GM12878 (cell line): ENCODE measurements around the gene PTRH2. TPM values are rescaled to one million over a fixed set of nuclear protein-coding genes. Genes with fewer than 3 reads are reported as not detected.

Source experiments
- ASH2L ChIP-seq: fragments of 300-600, 200-600 bp; sonication (generic); IDR thresholded peaks from 2 replicates; pipeline ENCODE4 v1.6.1; 2017; ENCODE audit warnings: low read depth, mild to moderate bottlenecking, borderline replicate concordance
- BCL3 ChIP-seq: IDR thresholded peaks from 2 replicates; pipeline ENCODE4 v1.6.1; 2011; ENCODE audit warnings: borderline replicate concordance, low read depth, mild to moderate bottlenecking, moderate library complexity, low read length; ENCODE audit not compliant: insufficient read depth, poor library complexity, severe bottlenecking
- ETV6 ChIP-seq, 2 experiments: fragments of 450-650 bp in 1 of 2; IDR thresholded peaks in 1 of 2; conservative IDR thresholded peaks in 1 of 2; 2 replicates each; pipeline ENCODE4 v1.6.1; 2014; ENCODE audit warnings: antibody characterized with exemption in 1 of 2, borderline replicate concordance in 1 of 2, low read depth in 1 of 2, mild to moderate bottlenecking in 1 of 2, moderate library complexity in 1 of 2
- FOS ChIP-seq: IDR thresholded peaks from 3 replicates; pipeline ENCODE4 v1.6.1; 2011; ENCODE audit warnings: borderline replicate concordance; ENCODE audit not compliant: insufficient read length; ENCODE audit errors: extremely low read depth
- FOXM1 ChIP-seq: IDR thresholded peaks from 2 replicates; pipeline ENCODE4 v1.6.1; 2012; ENCODE audit warnings: low read depth, mild to moderate bottlenecking, inconsistent platforms, low read length, moderate library complexity
- GABPA ChIP-seq: IDR thresholded peaks from 2 replicates; pipeline ENCODE4 v1.6.1; 2014; ENCODE audit warnings: antibody characterized with exemption, low read depth, mild to moderate bottlenecking, inconsistent platforms
- HCFC1 ChIP-seq: fragments of 150-350 bp; IDR thresholded peaks from 2 replicates; pipeline ENCODE4 v1.6.1; 2014; ENCODE audit warnings: low read length
- KAT2A ChIP-seq: conservative IDR thresholded peaks from 2 replicates; pipeline ENCODE4 v1.6.1; 2011; ENCODE audit warnings: low read depth, low read length; ENCODE audit not compliant: control insufficient read depth
- KLF5 ChIP-seq: fragments of 450-650 bp; IDR thresholded peaks from 2 replicates; pipeline ENCODE4 v1.6.1; 2014; ENCODE audit warnings: mild to moderate bottlenecking; ENCODE audit not compliant: partially characterized antibody
- MAX ChIP-seq: IDR thresholded peaks from 2 replicates; pipeline ENCODE4 v1.6.1; 2012; ENCODE audit warnings: low read depth, low read length, improper control_type of control experiment
- MYB ChIP-seq: fragments of 150-350 bp; IDR thresholded peaks from 2 replicates; pipeline ENCODE4 v1.6.1; 2014; ENCODE audit warnings: mild to moderate bottlenecking, low read depth, low read length, borderline replicate concordance
- NFYA ChIP-seq: IDR thresholded peaks from 2 replicates; pipeline ENCODE4 v1.6.1; 2011; ENCODE audit warnings: low read depth, mild to moderate bottlenecking, low read length, improper control_type of control experiment, borderline replicate concordance
- PAX8 ChIP-seq: fragments of 450-650 bp; IDR thresholded peaks from 2 replicates; pipeline ENCODE4 v1.6.1; 2017; ENCODE audit warnings: mild to moderate bottlenecking, moderate library complexity
- RAD21 ChIP-seq: IDR thresholded peaks from 2 replicates; pipeline ENCODE4 v1.6.1; 2011; ENCODE audit warnings: mild to moderate bottlenecking, low read depth, low read length, moderate library complexity; ENCODE audit not compliant: insufficient read depth
- REST ChIP-seq: IDR thresholded peaks from 2 replicates; pipeline ENCODE4 v1.6.1; 2012; ENCODE audit warnings: mild to moderate bottlenecking, low read depth, low read length
- RFX5 ChIP-seq: IDR thresholded peaks from 2 replicates; pipeline ENCODE4 v1.6.1; 2011; ENCODE audit warnings: low read depth, low read length, improper control_type of control experiment
- SREBF1 ChIP-seq: IDR thresholded peaks from 2 replicates; pipeline ENCODE4 v1.6.1; 2012; ENCODE audit warnings: mild to moderate bottlenecking, low read length
- polyA plus RNA-seq, 11 experiments: library from polyadenylated mRNA; depleted of rRNA in 4 of 11; unstranded in 6 of 11; stranded (reverse) in 5 of 11; fragments of >200 nt; fragmentation: Nextera tagmentation in 4 of 11; fragmentation: Illumina TruSeq in 1 of 11; extraction: Ambion mirVana in 4 of 11; extraction: Trizol in 1 of 11; gene quantifications; 1 replicate in 1 of 11; 2 replicates in 10 of 11; pipeline versions ENCODE4 v1.2.1 to v1.2.3, GENCODE V29; 2011 to 2016; ENCODE audit warnings: inconsistent platforms in 2 of 11, missing spikeins in 2 of 11, low read depth in 1 of 11
- total RNA-seq, 4 experiments: library from RNA; depleted of rRNA in 3 of 4; stranded (reverse); fragments of >200 nt in 3 of 4; fragmentation: Illumina TruSeq in 1 of 4; extraction: Trizol in 1 of 4; gene quantifications; 2 replicates each; pipeline versions ENCODE4 v1.2.1 to v1.2.3, GENCODE V29; 2013 to 2021
- TF ChIP-seq, protein P1 (sequence below): fragments of 450-650 bp; IDR thresholded peaks from 2 replicates; pipeline ENCODE4 v1.6.1; 2018; ENCODE audit warnings: mild to moderate bottlenecking, low read depth, moderate library complexity; ENCODE audit not compliant: partially characterized antibody
- TF ChIP-seq, protein P2 (sequence below): fragments of 450-650 bp; IDR thresholded peaks from 2 replicates; pipeline ENCODE4 v1.6.1; 2016; ENCODE audit warnings: mild to moderate bottlenecking

PTRH2 gene
- total and polyA plus RNA-seq, 10 of the 15 experiments (the other 5 are each of a cell fraction or from before 2014, with no cell fraction given): 37.7 to 156 (median 63.4) TPM

- TF ChIP-seq, protein P1, sequence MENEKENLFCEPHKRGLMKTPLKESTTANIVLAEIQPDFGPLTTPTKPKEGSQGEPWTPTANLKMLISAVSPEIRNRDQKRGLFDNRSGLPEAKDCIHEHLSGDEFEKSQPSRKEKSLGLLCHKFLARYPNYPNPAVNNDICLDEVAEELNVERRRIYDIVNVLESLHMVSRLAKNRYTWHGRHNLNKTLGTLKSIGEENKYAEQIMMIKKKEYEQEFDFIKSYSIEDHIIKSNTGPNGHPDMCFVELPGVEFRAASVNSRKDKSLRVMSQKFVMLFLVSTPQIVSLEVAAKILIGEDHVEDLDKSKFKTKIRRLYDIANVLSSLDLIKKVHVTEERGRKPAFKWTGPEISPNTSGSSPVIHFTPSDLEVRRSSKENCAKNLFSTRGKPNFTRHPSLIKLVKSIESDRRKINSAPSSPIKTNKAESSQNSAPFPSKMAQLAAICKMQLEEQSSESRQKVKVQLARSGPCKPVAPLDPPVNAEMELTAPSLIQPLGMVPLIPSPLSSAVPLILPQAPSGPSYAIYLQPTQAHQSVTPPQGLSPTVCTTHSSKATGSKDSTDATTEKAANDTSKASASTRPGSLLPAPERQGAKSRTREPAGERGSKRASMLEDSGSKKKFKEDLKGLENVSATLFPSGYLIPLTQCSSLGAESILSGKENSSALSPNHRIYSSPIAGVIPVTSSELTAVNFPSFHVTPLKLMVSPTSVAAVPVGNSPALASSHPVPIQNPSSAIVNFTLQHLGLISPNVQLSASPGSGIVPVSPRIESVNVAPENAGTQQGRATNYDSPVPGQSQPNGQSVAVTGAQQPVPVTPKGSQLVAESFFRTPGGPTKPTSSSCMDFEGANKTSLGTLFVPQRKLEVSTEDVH: peak; percentile 89
- TF ChIP-seq SREBF1 (peak; percentile 82), FOS (no peak), NFYA (no peak), HCFC1 (peak; percentile 53), BCL3 (peak; percentile 47), REST (no peak), KAT2A (no peak), RFX5 (no peak), ASH2L (0 out of 2 replicates have a peak, but pooled peaks have one; percentile 43), GABPA (peak; percentile 94), MYB (no peak), FOXM1 (no peak), KLF5 (no peak), RAD21 (no peak), MAX (peak; percentile 94), PAX8 (no peak), ETV6 (conservative IDR thresholded peaks at IDR 0.05 in 1 of 2, IDR thresholded peaks at IDR 0.05 in 1 of 2; ENCODE audit: borderline replicate concordance in 1 of 2, low read depth in 1 of 2) (peak in 1 of 2 experiments; percentile 61; a peak in 2 of 4 replicates)
- TF ChIP-seq, protein P2, sequence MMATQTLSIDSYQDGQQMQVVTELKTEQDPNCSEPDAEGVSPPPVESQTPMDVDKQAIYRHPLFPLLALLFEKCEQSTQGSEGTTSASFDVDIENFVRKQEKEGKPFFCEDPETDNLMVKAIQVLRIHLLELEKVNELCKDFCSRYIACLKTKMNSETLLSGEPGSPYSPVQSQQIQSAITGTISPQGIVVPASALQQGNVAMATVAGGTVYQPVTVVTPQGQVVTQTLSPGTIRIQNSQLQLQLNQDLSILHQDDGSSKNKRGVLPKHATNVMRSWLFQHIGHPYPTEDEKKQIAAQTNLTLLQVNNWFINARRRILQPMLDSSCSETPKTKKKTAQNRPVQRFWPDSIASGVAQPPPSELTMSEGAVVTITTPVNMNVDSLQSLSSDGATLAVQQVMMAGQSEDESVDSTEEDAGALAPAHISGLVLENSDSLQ: peak; percentile 92
These were observed at the start of gene PTRH2, which contains the start of gene VMP1 (continued) for GRCh38 chr17:59707149-59707970.
